SU-DHL-6 (cell line): ENCODE data around the gene CKM.
"Not testable (repeated sequence)": the region's sequence is repeated elsewhere in the genome, so short reads cannot be mapped to it uniquely, and the experiment has no call there.

Experiments
- H2AFZ ChIP-seq: fragments of 200-600 bp; sonication (generic); 2 replicates; pipeline ENCODE4 v1.6.1; 2014; ENCODE audit warnings: low read depth, mild to moderate bottlenecking, moderate library complexity, mixed read lengths, antibody characterized with exemption, low read length; ENCODE audit not compliant: severe bottlenecking
- H3F3A ChIP-seq: fragments of 200-600 bp; shearing (Covaris generic); 2 replicates; pipeline ENCODE4 v1.6.0; 2016; ENCODE audit warnings: antibody characterized with exemption, mild to moderate bottlenecking; ENCODE audit not compliant: insufficient read depth
- H3K27ac ChIP-seq: fragments of 200-600 bp; sonication (generic); 2 replicates; pipeline ENCODE4 v1.5.1; 2016; ENCODE audit warnings: low read depth, mild to moderate bottlenecking, low read length, moderate library complexity, mixed read lengths
- H3K27me3 ChIP-seq: fragments of 200-600 bp; sonication (generic), shearing (Covaris generic); 2 replicates; pipeline ENCODE4 v1.6.0; 2014; ENCODE audit warnings: mild to moderate bottlenecking, low read length
- H3K36me3 ChIP-seq: fragments of 200-600 bp; sonication (generic); 2 replicates; pipeline ENCODE4 v1.6.1; 2014; ENCODE audit warnings: mild to moderate bottlenecking, low read length, mixed read lengths
- H3K4me2 ChIP-seq: fragments of 300-600, 200-600 bp; shearing (Covaris generic), sonication (generic); 2 replicates; pipeline ENCODE4 v1.6.0; 2014; ENCODE audit warnings: low read length, low read depth, mild to moderate bottlenecking; ENCODE audit not compliant: poor library complexity, severe bottlenecking
- H3K4me3 ChIP-seq: fragments of 200-600 bp; sonication (generic); 2 replicates; pipeline ENCODE4 v1.5.1; 2014; ENCODE audit warnings: antibody characterized with exemption, low read length, mild to moderate bottlenecking, mixed read lengths; ENCODE audit not compliant: insufficient read depth, poor library complexity, severe bottlenecking
- H3K79me2 ChIP-seq: fragments of 200-600 bp; sonication (generic); 2 replicates; pipeline ENCODE4 v1.6.1; 2014; ENCODE audit warnings: mild to moderate bottlenecking, low read length, moderate library complexity; ENCODE audit not compliant: insufficient read depth
- H3K9ac ChIP-seq: fragments of 200-600 bp; sonication (generic); 2 replicates; pipeline ENCODE4 v1.7.0; 2014; ENCODE audit warnings: mild to moderate bottlenecking, low read length
- H3K9me2 ChIP-seq: fragments of 200-600 bp; sonication (generic); replicated peaks from 2 replicates; pipeline ENCODE4 v1.6.1; 2014; ENCODE audit warnings: low read length; ENCODE audit not compliant: insufficient read depth
- H3K9me3 ChIP-seq: fragments of 200-600 bp; sonication (generic); 2 replicates; pipeline ENCODE4 v1.6.1; 2014; ENCODE audit warnings: low read length, mixed read lengths; ENCODE audit not compliant: insufficient read depth
- H4K20me1 ChIP-seq: fragments of 200-600 bp; sonication (generic); 2 replicates; pipeline ENCODE4 v1.6.1; 2014; ENCODE audit warnings: low read depth, mild to moderate bottlenecking, antibody characterized with exemption, low read length, moderate library complexity, mixed read lengths
- CTCF ChIP-seq: fragments of 200-600 bp; sonication (generic); IDR thresholded peaks from one replicate; pipeline ENCODE4 v1.5.1; 2017; ENCODE audit warnings: antibody characterized with exemption, mild to moderate bottlenecking, low read length, moderate library complexity; ENCODE audit not compliant: insufficient read depth, poor library complexity, severe bottlenecking
- EZH2phosphoT487 ChIP-seq: fragments of 200-600 bp; sonication (generic), shearing (Covaris generic); conservative IDR thresholded peaks from 2 replicates; pipeline ENCODE4 v1.6.1; 2018; ENCODE audit warnings: mild to moderate bottlenecking, antibody characterized with exemption, low read length, moderate library complexity, mixed read lengths

The CKM gene

GRCh38 chr19:45336696-45337251 lies 14.1 kb upstream of the CKM start:
- H3K27ac ChIP-seq: no peak overlapping the region
- H3K27me3 ChIP-seq: no peaks in the 10 kb centered on the region
- no peaks in the 10 kb centered on the region for H4K20me1 ChIP-seq
- no peaks in the 10 kb centered on the region for H3K36me3 ChIP-seq
- no peak overlapping the region for H3K4me3 ChIP-seq
- TF ChIP-seq CTCF: no peak
- no peak overlapping the region for H3K4me2 ChIP-seq
- no peaks in the 10 kb centered on the region for H3K9me2 ChIP-seq
- no peaks in the 10 kb centered on the region for H3F3A ChIP-seq
- H3K9ac ChIP-seq: no peak overlapping the region
- H3K9me3 ChIP-seq: no peaks in the 10 kb centered on the region
- H3K79me2 ChIP-seq: no peaks in the 10 kb centered on the region
- H2AFZ ChIP-seq: no peak overlapping the region

- not testable (repeated sequence) for H3K9me3 ChIP-seq, H3K9me2 ChIP-seq, H3K79me2 ChIP-seq, H3K4me3 ChIP-seq, H2AFZ ChIP-seq, H4K20me1 ChIP-seq, H3K27ac ChIP-seq, H3K27me3 ChIP-seq, H3K4me2 ChIP-seq, H3F3A ChIP-seq, H3K9ac ChIP-seq, H3K36me3 ChIP-seq
Measured at GRCh38 chr19:45334881-45335280, 12.2 kb upstream of the CKM start.

DNA sequence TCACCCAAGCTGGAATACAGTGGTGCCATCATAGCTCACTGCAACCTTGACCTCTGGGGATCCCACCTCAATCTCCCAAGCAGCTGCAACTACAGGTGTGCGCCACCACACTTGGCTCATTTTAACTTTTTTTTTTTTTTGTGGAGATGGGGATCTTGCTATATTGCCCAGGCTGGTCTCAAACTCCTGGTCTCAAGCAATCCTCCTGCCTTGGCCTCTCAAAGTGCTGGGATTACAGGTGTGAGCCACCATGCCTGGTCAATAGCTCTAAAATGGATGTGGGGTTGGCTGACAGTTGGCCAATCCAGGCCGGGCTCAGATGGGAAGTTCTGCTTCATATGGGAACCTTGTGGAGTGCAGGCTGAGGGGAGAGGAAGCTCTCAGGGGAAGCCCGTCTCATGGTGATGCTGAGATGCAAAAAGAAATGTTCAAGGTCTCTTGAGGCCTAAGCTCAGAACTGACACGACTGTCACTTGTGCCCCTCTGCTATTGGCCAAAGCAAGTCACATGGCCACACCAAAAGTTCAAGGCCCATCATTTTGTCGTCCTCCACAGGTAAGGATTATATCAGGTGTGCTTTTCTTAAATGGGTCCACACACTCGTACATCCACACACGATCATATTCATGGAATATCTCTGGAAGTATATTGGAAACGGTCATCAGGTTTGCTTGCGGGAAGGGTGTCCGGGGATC lies 11.1 kb upstream of the CKM start:
- Histone ChIP-seq H3K9me2 (no peaks in the 10 kb centered on the region), H3K36me3 (no peaks in the 10 kb centered on the region), H3K27ac (no peak overlapping the region), H3K9me3 (no peaks in the 10 kb centered on the region), H4K20me1 (no peaks in the 10 kb centered on the region), H3K79me2 (no peaks in the 10 kb centered on the region), H3K9ac (no peak overlapping the region), H3K4me3 (no peak overlapping the region), H3K27me3 (no peaks in the 10 kb centered on the region), H3K4me2 (no peak overlapping the region), H2AFZ (no peak overlapping the region), H3F3A (no peaks in the 10 kb centered on the region)
- TF ChIP-seq CTCF: no peak
- no peak for TF ChIP-seq EZH2phosphoT487

DNA sequence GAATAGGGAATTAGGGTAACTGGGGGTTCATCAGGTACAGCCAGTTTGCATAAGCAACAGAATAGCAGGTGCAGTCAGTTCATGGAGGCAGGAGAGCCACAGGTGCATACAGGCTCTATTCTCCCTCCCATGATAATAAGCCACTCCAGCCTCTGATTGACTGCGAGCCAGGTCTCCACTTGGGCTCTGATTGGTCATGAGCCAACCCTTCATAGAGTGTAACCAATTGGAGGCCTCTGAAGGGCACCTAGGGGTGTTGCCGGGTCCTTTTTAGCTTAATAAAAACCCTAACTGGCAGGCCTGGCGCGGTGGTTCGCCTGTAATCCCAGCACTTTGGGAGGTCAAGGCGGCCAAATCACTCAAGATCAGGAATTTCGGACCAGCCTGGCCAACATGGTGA lies 8.7 kb upstream of the CKM start:
- no peak overlapping the region for H3K4me2 ChIP-seq

More for the DNA sequence above, 8.7 kb upstream of the CKM start:
- no peaks in the 10 kb centered on the region for H3K27me3 ChIP-seq
- H3K9ac ChIP-seq: no peak overlapping the region
- no peaks in the 10 kb centered on the region for H3K9me2 ChIP-seq
- no peaks in the 10 kb centered on the region for H3K79me2 ChIP-seq
- no peaks in the 10 kb centered on the region for H3K36me3 ChIP-seq
- no peak overlapping the region for H3K27ac ChIP-seq
- no peaks in the 10 kb centered on the region for H4K20me1 ChIP-seq
- no peaks in the 10 kb centered on the region for H3F3A ChIP-seq
- H3K9me3 ChIP-seq: no peaks in the 10 kb centered on the region
- TF ChIP-seq EZH2phosphoT487: no peak
- TF ChIP-seq CTCF: no peak
- H2AFZ ChIP-seq: no peak overlapping the region
- no peak overlapping the region for H3K4me3 ChIP-seq
